NCI-H748 (cell line): ENCODE data around the gene HTT.
"Not testable (repeated sequence)": the region's sequence is repeated elsewhere in the genome, so short reads cannot be mapped to it uniquely, and the experiment has no call there.

Experiments used
- DNase-seq: peaks from one replicate; lab custom pipeline; 2025; ENCODE audit not compliant: unreplicated experiment; lab: John Stamatoyannopoulos, UW

The HTT gene

GRCh38 chr4:3118312-3118711 lies 43.8 kb downstream of the HTT start:
- DNase-seq = no peak

- DNase-seq = no peak
These were observed 45.0 kb downstream of the HTT start for GRCh38 chr4:3119464-3119863.

- DNase-seq = no peak
These were observed 46.6 kb downstream of the HTT start for GRCh38 chr4:3121110-3121509.

GRCh38 chr4:3121596-3121995 lies 47.1 kb downstream of the HTT start:
- no peak for DNase-seq

GRCh38 chr4:3122081-3122563 lies 47.6 kb downstream of the HTT start:
- no peak for DNase-seq

- DNase-seq = no peak
These were observed 48.7 kb downstream of the HTT start for GRCh38 chr4:3123181-3123671.

- DNase-seq = no peak
These were observed 49.7 kb downstream of the HTT start for GRCh38 chr4:3124070-3124767.

GRCh38 chr4:3127112-3127511 lies 52.6 kb downstream of the HTT start:
- DNase-seq = no peak

GRCh38 chr4:3128058-3128457 lies 53.6 kb downstream of the HTT start:
- no peak for DNase-seq

GRCh38 chr4:3128976-3129375 lies 54.5 kb downstream of the HTT start:
- DNase-seq = no peak

GRCh38 chr4:3130201-3130600 lies 55.7 kb downstream of the HTT start:
- no peak for DNase-seq

- no peak for DNase-seq
These were observed 56.3 kb downstream of the HTT start for GRCh38 chr4:3130826-3131225.

- DNase-seq = no peak
These were observed 59.7 kb downstream of the HTT start for GRCh38 chr4:3134201-3134600.

- peak; percentile 13 for DNase-seq
These were observed 60.9 kb downstream of the HTT start for GRCh38 chr4:3135155-3136011.

- DNase-seq = no peak
These were observed 62.0 kb downstream of the HTT start for GRCh38 chr4:3136454-3136853.

GRCh38 chr4:3137908-3138307 lies 63.4 kb downstream of the HTT start:
- DNase-seq = no peak

GRCh38 chr4:3145234-3145924 lies 70.9 kb downstream of the HTT start:
- no peak for DNase-seq

GRCh38 chr4:3148926-3149325 lies 74.4 kb downstream of the HTT start:
- DNase-seq = no peak

GRCh38 chr4:3151238-3151637 lies 76.8 kb downstream of the HTT start:
- DNase-seq = not testable (repeated sequence)

- no peak for DNase-seq
These were observed 82.9 kb downstream of the HTT start for GRCh38 chr4:3157366-3157765.

GRCh38 chr4:3158841-3159240 lies 84.4 kb downstream of the HTT start:
- DNase-seq = no peak

GRCh38 chr4:3160438-3160837 lies 86.0 kb downstream of the HTT start:
- DNase-seq = no peak
